M059J (cell line): ENCODE measurements around the gene HGD. TPM values are rescaled to one million over a fixed set of nuclear protein-coding genes. Genes with fewer than 3 reads are reported as not detected.
A peak's percentile ranks its signal among the peaks of the same experiment; 100 is the strongest.
"Not testable (repeated sequence)": the region's sequence is repeated elsewhere in the genome, so short reads cannot be mapped to it uniquely, and the experiment has no call there.

Experiments used
- DNase-seq: peaks from one replicate; pipeline ENCODE4 v3.0.0-alpha.2; 2012; ENCODE audit warnings: low read depth
- total RNA-seq: library from RNA; depleted of rRNA; stranded (reverse); fragments of >200 nt; shearing (Covaris generic); gene quantifications from 2 replicates; pipeline ENCODE4 v1.2.3, GENCODE V29; 2014; rRNA removed

HGD gene
- total RNA-seq: not detected in 2 replicates

DNA sequence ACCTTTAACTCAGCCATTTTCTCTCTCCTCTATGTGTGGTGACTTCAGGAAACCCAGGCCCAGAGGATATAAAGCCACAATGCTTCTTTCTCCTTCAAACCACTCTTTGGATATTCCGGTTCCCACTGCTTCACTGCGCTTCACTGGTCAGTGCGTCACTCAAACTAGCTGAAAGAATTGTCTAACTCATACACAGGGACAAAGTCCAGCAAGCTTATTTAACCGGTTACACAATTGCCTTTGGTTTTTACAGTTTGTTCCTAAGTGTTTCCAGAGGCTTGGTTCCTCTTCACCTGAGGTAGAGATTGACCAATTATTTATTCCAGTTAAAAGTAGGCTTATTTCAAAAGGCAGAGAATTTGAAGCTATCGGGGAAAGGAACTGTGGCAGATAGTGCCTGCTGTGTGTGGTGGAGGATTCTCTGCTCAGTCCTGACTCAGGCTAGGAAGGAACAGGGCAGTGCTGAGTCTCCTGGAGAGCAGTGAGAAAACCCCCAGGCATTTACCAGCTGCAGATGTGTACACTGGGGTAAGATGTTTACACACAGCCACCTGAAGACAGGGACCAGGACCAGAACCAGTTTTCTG, at the start of gene HGD:
HGD (minus strand) TSS at position 145 of the 587 bp plus-strand sequence; CDS start at position 17, 128 bp downstream.
- no peak for DNase-seq

GRCh38 chr3:120730576-120731542, 48.8 kb upstream of the HGD start:
- DNase-seq: no peak

- no peak for DNase-seq
Measured at GRCh38 chr3:120726791-120727190, 44.8 kb upstream of the HGD start.

- not testable (repeated sequence) for DNase-seq
Measured at GRCh38 chr3:120719167-120719834, 37.3 kb upstream of the HGD start.

DNA sequence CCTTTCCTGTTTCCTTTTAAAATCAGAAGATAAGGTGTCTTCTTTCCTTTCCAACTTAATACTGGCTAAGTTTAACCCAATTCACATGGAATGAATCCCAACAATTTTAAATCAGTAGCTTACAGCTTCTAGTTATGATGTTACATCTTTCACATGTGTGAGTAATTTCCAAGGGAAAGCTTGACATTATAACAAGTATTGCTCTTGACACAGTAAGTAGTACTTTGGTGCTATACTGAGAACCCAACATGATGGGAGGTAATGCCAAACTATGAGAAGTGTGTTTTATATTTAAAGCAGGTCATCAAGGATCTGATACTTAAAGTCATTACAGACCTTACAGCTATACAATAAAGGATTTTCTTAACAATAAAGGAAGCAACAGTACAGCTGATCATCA, 31.2 kb upstream of the HGD start:
- DNase-seq: no peak

GRCh38 chr3:120710369-120710768, 28.3 kb upstream of the HGD start:
- no peak for DNase-seq

DNA sequence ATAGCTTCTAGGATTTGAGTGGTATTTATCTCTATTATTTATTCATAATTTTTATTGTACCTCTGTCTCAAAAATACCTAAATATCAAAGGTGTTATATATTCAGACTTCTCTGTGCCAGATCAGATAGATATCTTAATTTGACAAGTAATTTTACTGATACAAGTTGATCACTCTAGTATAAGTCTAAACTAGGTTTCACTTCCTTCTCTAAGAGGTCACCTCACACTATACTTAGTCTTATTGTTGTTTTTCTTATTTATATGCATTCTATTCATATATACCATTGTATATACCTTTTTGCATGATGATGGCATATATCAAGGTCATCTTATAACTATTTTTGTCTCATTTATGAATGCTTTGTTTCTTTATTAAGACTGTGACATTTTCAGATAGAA, 26.4 kb upstream of the HGD start:
- DNase-seq: no peak

GRCh38 chr3:120706950-120707349, 24.9 kb upstream of the HGD start:
- DNase-seq: no peak

- no peak for DNase-seq
Measured at GRCh38 chr3:120705884-120706582, 24.0 kb upstream of the HGD start.

DNA sequence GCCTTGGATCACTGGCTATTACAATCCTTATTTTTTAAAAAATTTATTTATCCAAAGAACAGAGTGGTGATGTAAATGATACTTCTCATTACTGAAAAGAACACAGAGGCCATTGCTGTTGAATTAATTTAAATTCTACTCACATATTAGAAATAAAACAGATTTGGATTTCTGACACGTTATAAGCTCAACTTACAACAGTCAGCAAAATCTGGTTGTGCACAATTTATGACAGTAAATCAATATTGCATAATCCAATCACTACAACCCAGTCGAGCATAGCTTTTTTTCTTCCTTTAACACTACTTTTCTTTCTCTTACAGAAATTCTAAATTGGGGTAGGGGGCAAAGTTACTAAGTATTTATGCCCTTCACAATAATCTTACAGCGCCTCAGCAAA, 17.3 kb upstream of the HGD start:
- DNase-seq: no peak

GRCh38 chr3:120693439-120694171, 11.6 kb upstream of the HGD start:
- peak; percentile 72 for DNase-seq

GRCh38 chr3:120689395-120689794, 7.4 kb upstream of the HGD start:
- DNase-seq: no peak

GRCh38 chr3:120688121-120688520, 6.1 kb upstream of the HGD start:
- peak; percentile 25 for DNase-seq

DNA sequence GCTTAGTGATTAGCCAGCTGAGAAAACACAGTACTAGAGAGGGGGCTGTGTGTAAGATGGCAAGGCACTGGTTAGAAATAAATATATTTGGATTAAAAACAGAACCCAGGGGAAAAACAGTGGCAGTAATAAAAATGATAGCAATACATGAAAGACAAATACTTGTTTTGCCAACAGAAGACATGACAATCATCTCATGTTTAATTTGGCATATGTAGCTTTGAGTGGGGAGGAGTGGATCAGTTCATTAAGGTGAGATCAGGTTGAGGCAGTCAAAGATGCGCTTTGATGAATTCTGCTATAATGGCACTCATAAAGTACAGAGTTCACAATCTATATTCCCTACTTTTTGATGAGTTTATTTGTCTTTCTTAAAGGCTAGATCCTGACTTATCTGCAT, 3.4 kb upstream of the HGD start:
- DNase-seq: no peak

GRCh38 chr3:120684896-120685295, 2.9 kb upstream of the HGD start:
- DNase-seq: no peak

DNA sequence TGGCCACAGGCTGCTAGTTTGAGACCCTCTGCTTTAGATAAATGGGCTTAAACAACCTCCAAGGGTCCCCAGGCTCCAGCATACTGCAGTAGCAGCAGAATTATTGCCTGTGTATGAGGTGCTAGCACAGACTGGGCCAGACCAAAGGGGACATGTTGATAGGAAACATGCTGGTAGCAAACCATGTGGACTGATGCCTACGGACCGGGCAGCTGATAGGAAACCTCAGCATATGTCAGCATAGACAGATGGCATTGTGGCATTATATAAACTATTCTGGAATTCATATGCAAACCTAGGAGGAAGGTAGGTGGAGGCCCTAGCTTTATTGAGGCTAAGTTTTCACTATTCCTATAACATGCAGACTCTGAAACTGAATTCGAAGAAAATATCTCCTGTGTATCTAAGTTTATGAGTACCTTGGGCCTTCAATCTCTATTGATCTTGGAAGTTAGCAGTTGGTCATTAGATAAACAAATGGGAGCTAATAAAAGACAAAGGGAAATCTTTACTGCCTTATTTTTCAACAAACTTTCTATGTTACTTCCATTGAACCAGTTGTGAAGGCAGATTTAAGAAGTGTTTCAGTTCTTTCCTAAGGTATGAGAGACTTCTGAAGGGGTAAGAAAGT, 1.7 kb upstream of the HGD start:
- no peak for DNase-seq

DNA sequence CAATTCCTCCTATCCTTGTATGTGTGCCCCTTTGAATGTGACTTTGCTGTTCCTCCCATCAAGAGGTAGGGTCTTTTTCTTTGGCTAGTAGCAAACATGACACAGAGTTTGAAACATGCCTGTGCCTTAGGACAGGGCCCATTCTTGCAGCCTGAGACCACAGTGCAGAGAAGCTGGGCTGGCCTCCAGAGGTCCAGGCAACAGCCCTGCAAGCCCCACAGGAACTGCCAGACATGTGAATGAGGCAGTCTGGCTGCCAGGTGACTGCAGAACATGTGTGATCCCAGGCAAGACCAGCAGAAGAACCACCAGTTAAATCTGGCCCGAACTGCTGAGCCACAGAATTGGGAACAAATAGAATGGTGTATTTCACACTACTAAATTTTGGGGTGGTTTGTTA, 1.2 kb upstream of the HGD start:
- DNase-seq: no peak

GRCh38 chr3:120681506-120682038, 467 bp downstream of the HGD start:
- DNase-seq: no peak

GRCh38 chr3:120681018-120681417, 1.0 kb downstream of the HGD start:
- DNase-seq: no peak

DNA sequence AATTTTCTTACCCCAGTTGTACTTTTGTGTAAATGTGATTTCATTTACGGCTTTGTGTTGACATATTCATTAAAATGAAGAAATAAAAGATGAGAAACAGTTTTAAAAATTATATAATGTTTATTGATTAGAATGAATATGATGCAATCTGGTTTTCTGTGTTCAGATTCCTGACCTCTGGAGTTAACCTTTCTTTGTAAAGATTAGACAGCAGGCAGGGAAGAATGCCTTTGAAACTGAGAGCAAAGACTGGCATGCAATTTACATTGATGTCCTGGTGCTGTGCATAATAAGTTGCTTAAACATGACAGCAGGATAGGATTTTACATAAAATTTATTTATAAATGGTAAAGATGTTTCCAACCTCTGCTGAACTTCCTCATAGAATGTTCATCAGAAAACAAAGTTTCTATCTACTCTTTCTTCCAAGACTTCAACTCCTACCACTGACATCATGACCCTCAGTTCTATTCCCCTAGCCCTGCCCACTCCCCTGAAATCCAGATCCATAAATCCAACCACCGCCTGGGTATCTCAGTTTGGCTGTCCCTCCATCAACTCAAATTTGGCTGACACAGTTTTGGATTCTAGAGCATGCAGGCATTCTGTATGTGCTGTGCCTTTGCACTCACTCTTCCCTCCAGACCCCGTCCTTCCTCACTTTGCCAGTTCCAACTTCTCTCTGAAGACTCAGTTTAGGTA, 1.7 kb downstream of the HGD start:
- DNase-seq: no peak
